Activated naive CD4-positive, alpha-beta T cell treated with anti-CD3 and anti-CD28 coated beads, Interleukin-2, amount 50 U/mL, for 16 hours (primary cell): ENCODE data around the gene RAB14.
"Not testable (repeated sequence)": the region's sequence is repeated elsewhere in the genome, so short reads cannot be mapped to it uniquely, and the experiment has no call there.

Experiments used
- DNase-seq: peaks from one replicate; pipeline ENCODE4 v3.0.0-alpha.2; 2020

Gene RAB14

DNA sequence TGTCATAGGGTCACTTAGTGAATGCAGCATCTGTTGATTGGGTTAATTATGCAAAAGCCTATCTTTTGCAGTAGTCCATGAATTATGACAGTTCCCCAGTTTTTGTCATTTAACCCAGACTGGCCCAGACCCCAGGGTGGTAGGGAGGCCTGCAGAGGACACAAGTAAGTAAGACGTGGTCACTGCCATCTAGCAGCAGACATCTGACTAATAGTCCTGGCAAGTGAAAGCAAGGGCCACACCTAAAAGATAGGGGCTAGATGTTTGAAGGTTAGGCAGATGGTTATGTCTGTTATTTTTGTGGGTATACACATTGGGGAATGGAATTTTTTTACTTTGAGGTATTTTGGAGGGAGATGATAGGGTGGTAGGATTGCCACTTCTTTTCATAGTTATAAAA lies 48.0 kb downstream of the RAB14 start:
- no peak for DNase-seq

DNA sequence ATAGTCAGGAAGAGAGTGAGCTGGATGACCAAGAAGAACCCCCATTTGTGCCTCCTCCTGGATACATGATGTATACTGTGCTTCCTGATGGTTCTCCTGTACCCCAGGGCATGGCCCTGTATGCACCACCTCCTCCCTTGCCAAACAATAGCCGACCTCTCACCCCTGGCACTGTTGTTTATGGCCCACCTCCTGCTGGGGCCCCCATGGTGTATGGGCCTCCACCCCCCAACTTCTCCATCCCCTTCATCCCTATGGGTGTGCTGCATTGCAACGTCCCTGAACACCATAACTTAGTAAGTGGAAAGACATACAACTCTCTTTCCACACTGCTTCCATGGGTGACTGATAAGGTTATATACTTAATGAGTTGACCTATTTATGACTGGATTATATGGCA lies 51.5 kb downstream of the RAB14 start:
- DNase-seq = no peak

DNA sequence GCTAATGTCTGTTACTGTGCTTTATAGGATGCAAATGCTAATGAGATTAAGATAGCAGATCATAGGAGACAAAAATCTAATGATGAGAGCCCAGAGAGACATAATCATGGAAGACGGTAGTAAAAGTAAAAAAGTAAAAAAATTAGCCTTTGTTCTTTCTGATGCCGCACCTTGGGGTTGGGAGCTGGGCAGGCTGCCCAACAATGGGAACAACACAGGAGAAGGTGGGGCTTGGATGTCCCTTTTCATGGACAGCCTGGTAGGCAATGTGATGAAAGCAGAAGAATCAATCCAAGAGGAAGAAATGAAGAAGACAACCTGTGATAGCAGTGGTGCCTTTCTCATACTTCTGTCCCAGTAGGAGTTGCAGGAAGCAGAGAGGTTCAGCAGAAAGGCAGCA lies 57.2 kb downstream of the RAB14 start:
- DNase-seq = no peak

DNA sequence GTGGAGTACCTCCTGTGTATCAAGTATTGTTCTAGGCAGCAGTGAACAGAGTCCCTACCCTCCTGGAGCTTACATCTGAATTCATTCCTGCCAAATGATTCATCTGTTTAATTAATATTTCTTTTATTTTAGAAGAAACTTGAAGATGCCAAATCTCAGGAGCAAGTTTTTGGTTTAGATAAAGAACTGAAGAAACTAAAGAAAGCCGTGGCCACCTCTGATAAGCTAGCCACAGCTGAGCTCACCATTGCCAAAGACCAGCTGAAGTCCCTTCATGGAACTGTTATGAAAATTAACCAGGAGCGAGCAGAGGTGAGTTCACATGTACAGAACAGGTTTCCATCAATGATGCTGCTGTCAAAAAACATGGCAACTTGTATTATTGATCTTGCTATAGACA lies 57.9 kb downstream of the RAB14 start:
- DNase-seq = no peak

DNA sequence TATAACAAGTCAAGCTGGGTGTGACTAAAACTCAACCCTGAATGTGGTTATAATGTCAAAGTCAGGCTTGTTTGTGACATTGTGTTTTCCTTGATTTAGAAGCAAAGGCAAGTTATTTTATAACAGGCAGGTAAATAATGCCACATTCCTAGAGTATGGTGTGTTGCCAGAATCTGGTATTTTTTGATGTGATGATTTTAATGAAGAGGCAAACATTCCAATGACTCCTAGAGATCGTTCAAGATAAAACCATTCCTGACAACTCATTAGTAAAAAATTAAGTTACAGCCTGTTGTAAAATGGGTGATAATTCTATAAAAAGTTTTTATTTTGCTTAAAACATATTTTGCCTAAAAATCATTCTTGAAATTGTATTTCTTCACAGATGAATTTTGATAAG lies 60.0 kb downstream of the RAB14 start:
- no peak for DNase-seq

DNA sequence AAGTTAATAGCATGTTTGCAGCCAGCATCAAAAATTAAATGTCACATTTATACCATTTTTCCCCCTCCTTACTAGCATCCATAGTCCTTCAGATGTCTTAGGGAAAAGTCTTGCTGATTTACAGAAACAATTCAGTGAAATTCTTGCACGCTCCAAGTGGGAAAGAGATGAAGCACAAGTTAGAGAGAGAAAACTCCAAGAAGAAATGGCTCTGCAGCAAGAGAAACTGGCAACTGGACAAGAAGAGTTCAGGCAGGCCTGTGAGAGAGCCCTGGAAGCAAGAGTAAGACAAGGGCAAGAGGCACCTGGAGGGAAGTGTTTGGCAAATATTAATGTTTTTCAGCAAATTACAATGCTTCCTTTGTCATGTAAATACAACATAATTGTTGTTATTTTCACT lies 60.4 kb downstream of the RAB14 start:
- DNase-seq = no peak

DNA sequence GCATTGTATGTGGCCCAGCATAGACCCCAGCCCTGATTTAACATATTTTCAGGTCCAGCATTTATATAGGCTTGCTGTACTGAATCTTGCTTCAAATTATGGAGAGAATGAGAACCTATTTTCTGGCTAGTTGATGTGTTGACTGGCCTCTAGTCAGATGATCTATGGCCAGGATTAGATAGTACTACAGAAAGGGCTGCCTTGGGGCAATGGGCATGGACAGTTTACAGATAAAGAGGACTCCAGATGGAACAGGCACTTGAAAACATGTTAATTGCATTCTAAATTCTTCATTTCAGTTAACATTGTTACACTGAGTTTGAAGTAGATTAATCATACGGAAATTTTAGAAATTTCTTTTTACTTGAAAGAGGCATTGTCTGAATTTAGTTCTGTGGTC lies 61.5 kb downstream of the RAB14 start:
- DNase-seq = no peak

DNA sequence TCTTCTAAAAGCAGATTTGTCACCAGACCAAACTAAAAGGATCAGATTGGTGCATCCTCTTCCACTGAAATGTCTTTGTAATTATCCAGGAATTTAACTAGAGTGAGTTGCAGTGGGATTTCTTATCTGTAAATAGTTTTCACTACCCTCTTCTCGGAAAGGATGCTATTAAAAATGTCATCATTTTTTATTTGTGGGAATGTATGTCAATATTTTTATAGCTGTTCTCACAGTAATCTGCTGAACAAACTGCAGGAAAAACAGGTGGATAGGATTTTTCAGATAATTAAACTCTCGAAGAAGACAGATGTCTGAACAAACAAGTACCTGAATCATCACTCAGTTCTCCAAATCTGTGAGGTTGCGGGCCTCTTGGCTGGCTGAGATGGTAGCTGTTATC lies 62.7 kb downstream of the RAB14 start:
- DNase-seq = no peak

DNA sequence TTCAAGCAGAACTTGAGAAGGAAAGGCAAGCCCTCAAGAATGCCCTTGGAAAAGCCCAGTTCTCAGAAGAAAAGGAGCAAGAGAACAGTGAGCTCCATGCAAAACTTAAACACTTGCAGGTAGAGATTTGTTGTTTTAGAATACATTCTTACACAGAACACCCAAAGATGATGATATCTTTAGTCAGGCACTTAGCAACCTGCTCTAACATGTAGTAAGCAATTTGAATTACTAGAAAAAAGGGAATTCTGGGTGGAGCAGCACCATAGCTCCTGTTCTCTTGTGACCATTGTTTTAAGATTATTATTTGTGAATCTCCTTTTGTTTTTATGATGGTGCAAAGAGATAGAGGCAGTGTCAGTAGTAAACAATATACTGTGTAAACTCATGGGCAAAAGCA lies 63.1 kb downstream of the RAB14 start:
- DNase-seq = no peak

DNA sequence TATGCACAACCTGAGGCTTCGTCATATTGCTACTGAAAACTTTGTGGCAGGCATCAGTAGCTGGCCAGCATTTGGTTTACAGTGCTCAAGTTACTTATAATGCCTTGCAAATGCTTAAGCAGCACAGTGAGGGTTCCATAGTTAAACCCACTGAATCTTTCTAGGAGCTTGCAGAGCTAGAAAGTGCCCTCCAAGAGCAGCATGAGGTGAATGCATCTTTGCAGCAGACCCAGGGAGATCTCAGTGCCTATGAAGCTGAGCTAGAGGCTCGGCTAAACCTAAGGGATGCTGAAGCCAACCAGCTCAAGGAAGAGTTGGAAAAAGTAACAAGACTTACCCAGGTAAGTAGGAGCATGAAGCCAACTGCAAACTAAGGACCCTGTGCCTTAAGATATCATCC lies 66.0 kb downstream of the RAB14 start:
- DNase-seq = no peak

DNA sequence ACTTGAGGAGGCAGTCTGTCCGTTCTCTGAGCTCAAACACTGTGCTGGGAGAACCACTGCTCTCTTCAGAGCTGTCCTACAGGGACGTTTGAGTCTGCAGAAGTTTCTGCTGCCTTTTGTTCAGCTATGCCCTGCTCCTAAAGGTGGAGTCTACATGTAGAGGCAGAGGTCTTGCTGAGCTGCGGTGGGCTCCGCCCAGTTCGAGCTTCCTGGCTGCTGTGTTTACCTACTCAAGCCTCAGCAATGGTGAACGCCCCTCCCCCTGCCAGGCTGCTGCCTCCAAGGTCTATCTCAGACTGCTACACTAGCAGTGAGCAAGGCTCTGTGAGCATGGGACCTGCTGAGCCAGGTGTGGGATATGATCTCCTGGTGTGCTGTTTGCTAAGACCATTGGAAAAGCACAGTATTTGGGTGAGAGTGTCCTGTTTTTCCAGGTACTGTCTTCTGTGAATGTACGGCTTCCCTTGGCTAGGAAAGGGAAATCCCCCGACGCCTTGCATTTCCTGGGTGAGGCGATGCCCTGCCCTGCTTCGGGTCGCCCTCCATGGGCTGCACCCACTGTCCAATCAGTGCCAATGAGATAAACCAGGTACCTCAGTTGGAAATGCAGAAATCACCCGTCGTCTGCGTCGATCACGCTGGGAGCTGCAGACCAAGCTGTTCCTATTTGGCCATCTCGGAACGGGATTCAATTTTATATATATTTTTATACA lies 68.4 kb downstream of the RAB14 start:
- peak; percentile 60 for DNase-seq

DNA sequence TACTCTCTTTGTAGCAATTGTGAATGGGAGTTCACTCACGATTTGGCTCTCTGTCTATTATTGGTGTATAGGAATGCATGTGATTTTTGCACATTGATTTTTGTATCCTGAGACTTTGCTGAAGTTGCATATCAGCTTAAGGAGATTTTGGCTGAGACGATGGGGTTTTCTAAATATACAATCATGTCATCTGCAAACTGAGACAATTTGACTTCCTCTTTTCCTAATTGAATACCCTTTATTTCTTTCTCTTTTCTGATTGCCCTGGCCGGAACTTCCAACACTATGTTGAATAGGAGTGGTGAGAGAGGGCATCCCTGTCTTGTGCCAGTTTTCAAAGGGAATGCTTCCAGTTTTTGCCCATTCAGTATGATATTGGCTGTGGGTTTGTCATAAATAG lies 72.3 kb downstream of the RAB14 start:
- not testable (repeated sequence) for DNase-seq
